Fibroblast of mammary gland (primary cell): Measurements from ENCODE around the gene CEP250.

Source experiments
- DNase-seq: peaks from one replicate; pipeline ENCODE4 v3.0.0-alpha.2; 2010; ENCODE audit warnings: low read depth
- H3K4me3 ChIP-seq: 2 replicates; pipeline ENCODE4 v1.5.1; 2011; ENCODE audit warnings: low read depth, mild to moderate bottlenecking, low read length, moderate library complexity; ENCODE audit not compliant: control insufficient read depth
- CTCF ChIP-seq: conservative IDR thresholded peaks from 2 replicates; pipeline ENCODE4 v1.5.1; 2011; ENCODE audit warnings: low read depth, low read length, inconsistent platforms; ENCODE audit not compliant: control insufficient read depth, insufficient read depth

CEP250 gene

DNA sequence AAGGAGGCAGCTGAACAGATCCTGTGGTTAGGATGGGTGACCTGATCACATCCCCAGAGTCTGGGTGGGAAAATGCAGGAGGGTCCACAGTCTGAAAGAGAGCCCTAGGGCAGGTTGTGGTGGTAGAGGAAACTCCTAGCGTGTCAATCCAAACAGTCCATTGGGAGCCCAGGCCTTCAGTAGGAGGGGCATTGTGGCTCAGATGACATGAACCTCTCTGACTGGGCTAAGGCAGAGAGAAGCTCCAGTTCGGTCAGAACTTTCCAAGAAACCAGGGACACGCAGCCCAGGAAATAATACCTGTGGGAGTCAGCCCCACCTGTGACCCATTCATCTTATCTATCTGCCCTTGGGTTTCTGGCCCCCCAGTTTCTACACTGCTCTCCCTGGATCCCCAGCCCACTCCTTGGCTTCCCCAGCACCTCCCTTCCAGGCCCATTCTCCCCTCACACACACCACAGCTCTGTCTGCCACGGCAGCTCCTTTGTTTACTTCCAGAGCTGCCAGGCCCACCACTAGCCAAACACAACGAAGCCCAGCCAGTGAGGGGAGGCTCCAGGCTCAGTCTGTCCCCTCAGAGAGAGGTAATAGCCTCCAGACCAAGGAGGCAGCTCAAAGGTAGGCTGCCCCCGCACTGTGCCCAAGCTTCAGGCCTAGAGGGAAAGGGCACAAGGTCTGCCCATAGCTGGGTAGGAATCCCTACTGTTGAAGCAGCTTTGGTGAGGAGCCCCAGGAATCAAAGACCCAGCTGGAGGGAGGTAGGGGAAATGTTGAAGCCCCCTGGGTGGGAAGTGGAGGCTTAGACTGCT, 23.6 kb upstream of the CEP250 start:
- DNase-seq, result no peak
- H3K4me3 ChIP-seq, result no peak overlapping the region
- no peak for TF ChIP-seq CTCF

DNA sequence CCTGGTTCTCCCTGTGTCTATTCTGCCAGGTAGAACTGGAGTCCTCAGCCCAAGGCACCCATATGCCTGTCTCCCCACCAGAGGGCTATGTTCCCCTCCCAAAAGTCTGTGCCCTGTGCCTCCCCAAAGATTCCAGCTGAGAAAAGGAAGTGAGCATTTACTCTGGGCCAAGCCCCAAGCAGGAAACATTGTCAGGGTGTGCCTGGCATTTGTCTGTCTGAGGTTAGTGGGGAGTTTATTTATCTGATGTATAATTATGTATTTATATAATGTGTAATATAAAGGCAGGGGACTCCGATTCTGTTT, 23.0 kb upstream of the CEP250 start:
- no peak for TF ChIP-seq CTCF
- H3K4me3 ChIP-seq, result no peak overlapping the region
- no peak for DNase-seq

GRCh38 chr20:35433337-35433736, 22.1 kb upstream of the CEP250 start:
- no peak for TF ChIP-seq CTCF
- no peak overlapping the region for H3K4me3 ChIP-seq
- no peak for DNase-seq

DNA sequence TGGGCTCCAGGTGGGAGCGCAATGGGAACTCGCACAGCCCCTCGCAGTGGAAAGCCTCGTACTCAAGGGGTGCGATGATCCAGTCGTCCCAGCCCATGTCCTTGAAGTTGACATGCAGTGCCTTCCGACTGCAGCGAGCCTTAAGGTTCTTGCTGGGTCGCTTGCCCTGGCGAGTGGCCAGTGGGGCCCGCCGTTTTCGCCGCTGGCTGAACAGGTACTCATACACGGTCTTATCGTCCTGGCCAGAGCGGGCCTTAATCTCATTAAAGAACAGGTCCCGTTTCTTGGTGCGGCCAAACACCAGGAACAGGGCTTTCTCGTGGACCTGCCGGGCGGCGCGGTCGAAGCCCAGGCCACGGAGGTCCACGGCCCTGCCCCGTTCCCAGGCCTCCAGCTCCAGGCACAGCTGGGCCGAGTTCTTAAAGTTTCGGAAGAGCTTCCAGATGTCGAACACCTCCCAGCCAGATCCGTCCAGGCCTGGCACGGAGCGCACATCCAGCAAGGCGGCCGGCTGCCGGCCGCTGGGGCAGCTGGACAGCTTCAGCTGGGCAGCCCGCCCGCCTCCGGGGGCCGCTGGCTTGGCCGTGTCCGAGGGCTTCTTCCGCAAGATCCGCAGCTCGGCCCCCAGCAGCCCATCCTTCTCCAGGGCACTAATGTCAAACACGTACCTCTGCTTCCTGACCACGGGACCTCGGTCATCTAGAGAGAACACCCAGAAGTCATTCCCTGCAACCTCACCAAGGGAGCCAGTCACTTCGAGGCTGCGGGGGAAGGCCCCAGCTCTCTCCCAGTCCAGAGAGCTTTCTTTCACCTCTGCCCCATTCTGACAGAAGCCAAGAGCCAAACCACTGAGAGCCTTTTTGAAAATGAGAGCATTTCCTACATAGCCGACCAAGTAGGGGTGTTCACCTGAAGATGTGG, 21.1 kb upstream of the CEP250 start:
- peak; percentile 70 for DNase-seq
- TF ChIP-seq CTCF, result no peak
- H3K4me3 ChIP-seq, result no peak overlapping the region

GRCh38 chr20:35436177-35436573, 19.2 kb upstream of the CEP250 start:
- TF ChIP-seq CTCF, result no peak
- DNase-seq, result no peak
- H3K4me3 ChIP-seq, result peak overlapping the region; percentile 54

- peak overlapping the region; percentile 54 for H3K4me3 ChIP-seq
- TF ChIP-seq CTCF, result no peak
- DNase-seq, result no peak
Observed at GRCh38 chr20:35437599-35437998, 17.8 kb upstream of the CEP250 start.
